Endodermal cell (in vitro differentiated cells): ENCODE measurements around the gene FNDC5. TPM values are rescaled to one million over a fixed set of nuclear protein-coding genes. Genes with fewer than 3 reads are reported as not detected.

Experiments
- DNase-seq: peaks from one replicate; pipeline ENCODE4 v3.0.0-alpha.2; 2017
- H3K27ac ChIP-seq: 2 replicates; pipeline ENCODE4 v1.5.1; 2013; ENCODE audit warnings: mild to moderate bottlenecking, low read depth, low read length, moderate library complexity
- H3K27me3 ChIP-seq: 2 replicates; pipeline ENCODE4 v1.6.1; 2013; ENCODE audit warnings: mild to moderate bottlenecking, low read length, moderate library complexity; ENCODE audit not compliant: insufficient read depth, control insufficient read depth, poor library complexity, severe bottlenecking
- H3K36me3 ChIP-seq: 2 replicates; pipeline ENCODE4 v1.7.0; 2013; ENCODE audit warnings: mild to moderate bottlenecking, low read length, moderate library complexity; ENCODE audit not compliant: control insufficient read depth, insufficient read depth
- H3K4me1 ChIP-seq: one replicate; pipeline ENCODE4 v1.7.0; 2013; ENCODE audit warnings: low read length; ENCODE audit not compliant: control insufficient read depth, insufficient read depth
- H3K4me3 ChIP-seq: 2 replicates; pipeline ENCODE4 v1.5.1; 2013; ENCODE audit warnings: mild to moderate bottlenecking, low read length, moderate library complexity
- H3K9ac ChIP-seq: 2 replicates; pipeline ENCODE4 v1.6.1; 2013; ENCODE audit warnings: mild to moderate bottlenecking, low read length, moderate library complexity; ENCODE audit not compliant: poor library complexity, severe bottlenecking; ENCODE audit errors: extremely low read depth
- H3K9me3 ChIP-seq: 2 replicates; pipeline ENCODE4 v1.6.1; 2013; ENCODE audit warnings: mild to moderate bottlenecking, low read length, moderate library complexity; ENCODE audit not compliant: control insufficient read depth
- H3K27ac Mint-ChIP-seq: 2 replicates; pipeline ENCODE4 v1.8.0; 2020; ENCODE audit warnings: mixed read lengths
- H3K27me3 Mint-ChIP-seq: 2 replicates; pipeline ENCODE4 v1.8.0; 2021; ENCODE audit warnings: mild to moderate bottlenecking, mixed read lengths; ENCODE audit not compliant: insufficient read depth
- H3K36me3 Mint-ChIP-seq: 2 replicates; pipeline ENCODE4 v1.8.0; 2020; ENCODE audit warnings: low read depth, mixed read lengths
- H3K4me1 Mint-ChIP-seq: 2 replicates; pipeline ENCODE4 v1.8.0; 2020; ENCODE audit warnings: mixed read lengths
- H3K4me3 Mint-ChIP-seq: 2 replicates; pipeline ENCODE4 v1.8.0; 2020; ENCODE audit warnings: mild to moderate bottlenecking, moderate library complexity, mixed read lengths
- H3K9me3 Mint-ChIP-seq: 2 replicates; pipeline ENCODE4 v1.8.0; 2020; ENCODE audit warnings: mild to moderate bottlenecking, mixed read lengths
- CTCF ChIP-seq: fragments of 200-600 bp; sonication (generic); conservative IDR thresholded peaks from 2 replicates; pipeline ENCODE4 v1.5.0; 2021; ENCODE audit warnings: antibody characterized with exemption, mild to moderate bottlenecking
- WGBS, 2 experiments: methylation state at CpG; one replicate each; pipeline versions ENCODE4 v1.1.5 to v1.1.7; 2013; ENCODE audit warnings: missing lambda C conversion rate in 2 of 2, mixed read lengths in 1 of 2; ENCODE audit not compliant: insufficient coverage in 1 of 2, insufficient read length in 1 of 2; 5-methylcytosine and 5-hydroxymethylcytosine counted together
- total RNA-seq, 2 donors: library from RNA; stranded (reverse); fragmentation: NEBNext Ultra II Directional in 1 of 2; extraction: Animal tissue kit (Norgen Biotek cat#: 25700) in 1 of 2; gene quantifications; 2 replicates in 1 of 2; 3 replicates in 1 of 2; pipeline ENCODE4 v1.2.1, GENCODE V29; 2021

FNDC5 gene
- total RNA-seq, 2 donors from 2014 or later, result 6.0 to 7.2 TPM

- Histone ChIP-seq H3K9me3 (no peaks in the 10 kb centered on the region), H3K4me3 (no peak overlapping the region), H3K27ac (peak overlapping the region; percentile 76), H3K27me3 (peaks cover under 1% of the 10 kb centered on the region), H3K4me1 (no peaks in the 10 kb centered on the region), H3K36me3 (peaks cover 19% of the 10 kb centered on the region), H3K9ac (no peak overlapping the region)
- peaks cover 16% of the 10 kb centered on the region for H3K36me3 Mint-ChIP-seq
- peaks cover 3% of the 10 kb centered on the region for H3K4me1 Mint-ChIP-seq
- H3K9me3 Mint-ChIP-seq, result no peaks in the 10 kb centered on the region
- TF ChIP-seq CTCF, result no peak
- 100% methylated on average over 1 of the region's 1 CpG; no CpG with 5 or more reads in 1 of the 2 experiments for WGBS, 2 experiments
- H3K27ac Mint-ChIP-seq, result no peak overlapping the region
- peaks cover 12% of the 10 kb centered on the region for H3K27me3 Mint-ChIP-seq
- H3K4me3 Mint-ChIP-seq, result no peak overlapping the region
- DNase-seq, result no peak
Observed at GRCh38 chr1:32863881-32864245, 6.8 kb downstream of the FNDC5 start.

- Mint-ChIP-seq H3K27me3 (peaks cover 7% of the 10 kb centered on the region), H3K4me3 (no peak overlapping the region), H3K36me3 (peaks cover 16% of the 10 kb centered on the region), H3K27ac (no peak overlapping the region), H3K9me3 (no peaks in the 10 kb centered on the region), H3K4me1 (peaks cover 3% of the 10 kb centered on the region)
- no peak for DNase-seq
- no peak overlapping the region for H3K9ac ChIP-seq
- WGBS, 2 experiments, result 90 to 94% methylated on average over 1 to 4 of the region's 4 CpGs
- no peak for TF ChIP-seq CTCF
- H3K4me1 ChIP-seq, result no peaks in the 10 kb centered on the region
- peak overlapping the region; percentile 76 for H3K27ac ChIP-seq
- H3K36me3 ChIP-seq, result peaks cover 22% of the 10 kb centered on the region
- H3K9me3 ChIP-seq, result no peaks in the 10 kb centered on the region
- no peaks in the 10 kb centered on the region for H3K27me3 ChIP-seq
- H3K4me3 ChIP-seq, result no peak overlapping the region
Observed at GRCh38 chr1:32863218-32863880, 7.4 kb downstream of the FNDC5 start.

GRCh38 chr1:32861904-32862695, 8.6 kb downstream of the FNDC5 start:
- DNase-seq, result no peak
- TF ChIP-seq CTCF, result no peak
- Histone ChIP-seq H3K4me3 (no peak overlapping the region), H3K27me3 (no peaks in the 10 kb centered on the region), H3K9ac (no peak overlapping the region), H3K4me1 (no peaks in the 10 kb centered on the region), H3K9me3 (no peaks in the 10 kb centered on the region), H3K27ac (no peak overlapping the region), H3K36me3 (peaks cover 33% of the 10 kb centered on the region)
- Mint-ChIP-seq H3K27ac (peak overlapping the region; percentile 26), H3K36me3 (peaks cover 22% of the 10 kb centered on the region), H3K9me3 (no peaks in the 10 kb centered on the region), H3K4me3 (no peak overlapping the region), H3K27me3 (no peaks in the 10 kb centered on the region), H3K4me1 (no peaks in the 10 kb centered on the region)
- WGBS, 2 experiments, result 83 to 94% methylated on average over 3 of the region's 3 CpGs
